Endothelial cell (in vitro differentiated cells): ENCODE results near the gene SH2B2. TPM values are rescaled to one million over a fixed set of nuclear protein-coding genes. Genes with fewer than 3 reads are reported as not detected.
A peak's percentile ranks its signal among the peaks of the same experiment; 100 is the strongest.

Experiments used
- DNase-seq: peaks from one replicate; pipeline ENCODE4 v3.0.0; 2021; ENCODE audit warnings: low spot score
- H3K27ac Mint-ChIP-seq: one replicate; pipeline ENCODE4 v1.8.0; 2021; ENCODE audit warnings: mixed read lengths, inconsistent platforms; ENCODE audit not compliant: unreplicated experiment
- H3K27me3 Mint-ChIP-seq: one replicate; pipeline ENCODE4 v1.8.0; 2021; ENCODE audit warnings: mild to moderate bottlenecking, moderate library complexity, mixed read lengths, inconsistent platforms; ENCODE audit not compliant: unreplicated experiment
- H3K36me3 Mint-ChIP-seq: one replicate; pipeline ENCODE4 v1.8.0; 2021; ENCODE audit warnings: mild to moderate bottlenecking, low read depth, mixed read lengths, inconsistent platforms; ENCODE audit not compliant: unreplicated experiment
- H3K4me1 Mint-ChIP-seq: one replicate; pipeline ENCODE4 v1.8.0; 2021; ENCODE audit warnings: mild to moderate bottlenecking, mixed read lengths, inconsistent platforms; ENCODE audit not compliant: unreplicated experiment
- H3K4me3 Mint-ChIP-seq: one replicate; pipeline ENCODE4 v1.8.0; 2021; ENCODE audit warnings: mild to moderate bottlenecking, mixed read lengths, inconsistent platforms; ENCODE audit not compliant: unreplicated experiment
- H3K9me3 Mint-ChIP-seq: one replicate; pipeline ENCODE4 v1.8.0; 2021; ENCODE audit warnings: mixed read lengths, inconsistent platforms; ENCODE audit not compliant: unreplicated experiment
- CTCF ChIP-seq: fragments of 200-600 bp; sonication (generic); IDR thresholded peaks from one replicate; pipeline ENCODE4 v1.5.0; 2021; ENCODE audit warnings: antibody characterized with exemption; ENCODE audit not compliant: unreplicated experiment
- total RNA-seq: library from RNA; stranded (reverse); fragmentation: NEBNext Ultra II Directional; extraction: Animal tissue kit (Norgen Biotek cat#: 25700); gene quantifications from one replicate; pipeline ENCODE4 v1.2.1, GENCODE V29; 2021; ENCODE audit not compliant: unreplicated experiment

The SH2B2 gene
- total RNA-seq, 1 donor from 2014 or later: 2.6 TPM

GRCh38 chr7:102295346-102296178 is 8.9 kb downstream of the SH2B2 start:
- H3K27ac Mint-ChIP-seq: no peak overlapping the region
- no peak overlapping the region for H3K4me3 Mint-ChIP-seq

DNA sequence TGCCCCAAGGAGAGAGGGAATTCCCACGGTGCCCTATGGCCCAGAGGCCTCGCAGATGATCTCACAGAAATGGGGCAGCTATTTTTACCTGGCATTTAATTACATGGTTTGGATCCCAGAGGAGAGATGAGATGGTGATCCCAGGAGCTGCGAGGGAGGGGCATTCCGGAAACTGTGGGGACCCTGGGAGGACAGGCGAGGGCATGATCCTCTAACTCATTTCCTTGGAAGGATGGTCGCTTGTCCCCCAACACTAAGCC is 9.4 kb downstream of the SH2B2 start:
- no peak for TF ChIP-seq CTCF
- peaks cover 3% of the 10 kb centered on the region for H3K36me3 Mint-ChIP-seq
- no peak overlapping the region for H3K27ac Mint-ChIP-seq
- no peak for DNase-seq
- peaks cover 3% of the 10 kb centered on the region for H3K4me1 Mint-ChIP-seq
- H3K4me3 Mint-ChIP-seq: no peak overlapping the region
- H3K27me3 Mint-ChIP-seq: peaks cover 3% of the 10 kb centered on the region
- H3K9me3 Mint-ChIP-seq: no peaks in the 10 kb centered on the region

More at GRCh38 chr7:102295346-102296178, 8.9 kb downstream of the SH2B2 start:
- Mint-ChIP-seq H3K27me3 (peaks cover 3% of the 10 kb centered on the region), H3K36me3 (peaks cover 3% of the 10 kb centered on the region), H3K9me3 (no peaks in the 10 kb centered on the region), H3K4me1 (peaks cover 3% of the 10 kb centered on the region)
- no peak for DNase-seq
- no peak for TF ChIP-seq CTCF

DNA sequence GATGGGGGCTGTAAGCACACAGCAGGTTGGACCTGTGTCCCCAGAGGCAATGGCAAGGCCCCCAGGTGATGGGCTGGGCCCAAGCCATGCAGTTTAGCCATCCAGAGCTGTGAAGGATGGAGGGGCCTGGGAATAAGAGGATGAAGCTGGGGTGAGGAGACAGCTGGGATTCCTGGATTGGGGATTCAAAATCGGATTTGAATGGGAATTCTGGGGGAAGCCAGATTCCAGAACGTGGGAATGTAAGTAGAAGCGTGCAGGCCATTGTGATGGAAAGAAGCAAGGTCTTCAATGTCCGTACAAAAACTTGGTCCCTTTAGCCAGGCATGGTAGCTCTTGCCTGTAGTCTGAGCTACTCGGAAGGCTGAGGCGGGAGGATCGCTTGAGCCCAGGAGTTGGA is 9.8 kb downstream of the SH2B2 start:
- no peak overlapping the region for H3K27ac Mint-ChIP-seq
- H3K4me3 Mint-ChIP-seq: no peak overlapping the region
- H3K4me1 Mint-ChIP-seq: peaks cover 3% of the 10 kb centered on the region
- peaks cover 3% of the 10 kb centered on the region for H3K27me3 Mint-ChIP-seq
- DNase-seq: no peak
- H3K36me3 Mint-ChIP-seq: peaks cover 3% of the 10 kb centered on the region
- no peak for TF ChIP-seq CTCF
- no peaks in the 10 kb centered on the region for H3K9me3 Mint-ChIP-seq

- TF ChIP-seq CTCF: no peak
- peaks cover 4% of the 10 kb centered on the region for H3K27me3 Mint-ChIP-seq
- H3K9me3 Mint-ChIP-seq: no peaks in the 10 kb centered on the region
- peak overlapping the region; percentile 16 for H3K4me3 Mint-ChIP-seq
- H3K4me1 Mint-ChIP-seq: peaks cover 3% of the 10 kb centered on the region
- no peak overlapping the region for H3K27ac Mint-ChIP-seq
- no peak for DNase-seq
- peaks cover 3% of the 10 kb centered on the region for H3K36me3 Mint-ChIP-seq
Measured at GRCh38 chr7:102297487-102298218, 11.0 kb downstream of the SH2B2 start.
